ENCODE results near the gene SIL1. TPM values are rescaled to one million over a fixed set of nuclear protein-coding genes. Genes with fewer than 3 reads are reported as not detected.

The SIL1 gene
- total and polyA plus RNA-seq, 2 of the 13 experiments (the other 11 are each of a cell fraction or from before 2014, with no cell fraction given): 26.0 to 30.0 TPM

GRCh38 chr5:139197710-139198669, at the start of gene SIL1 (continued):
- 0 out of 2 replicates have a peak, but pooled peaks have one; percentile 46 for TF ChIP-seq TOPORS (CRISPR knock-in tag; IDR thresholded peaks at IDR 0.05)

- H3K79me2 ChIP-seq (ENCODE audit: insufficient read depth, low read length): no peaks in the 10 kb centered on the region
- no peaks in the 10 kb centered on the region for H3K4me1 ChIP-seq (ENCODE audit: insufficient read depth, low read length)
- no TSS peak for BruUV-seq (replicated peaks)
- no peak for DNase-seq (ENCODE audit: low spot score)
- no peak overlapping the region for H3K9ac ChIP-seq (ENCODE audit: insufficient read depth, low read depth, low read length)
- H3K36me3 ChIP-seq (replicated peaks in 1 of 2; ENCODE audit: control insufficient read depth in 1 of 2, insufficient read depth in 2 of 2, low read length in 2 of 2): no peaks in the 10 kb centered on the region
- no peak overlapping the region; a peak in 1 of 6 replicates for H3K4me3 ChIP-seq (replicated peaks in 1 of 3; ENCODE audit: insufficient read depth in 1 of 3, low read depth in 2 of 3, low read length in 3 of 3)
- H3K27me3 ChIP-seq (ENCODE audit: control insufficient read depth in 1 of 2, insufficient read depth in 2 of 2, low read length in 2 of 2): no peaks in the 10 kb centered on the region
- H3K4me2 ChIP-seq (ENCODE audit: low read depth, low read length): peak overlapping the region; percentile 39
- H2AFZ ChIP-seq (ENCODE audit: low read length): no peak overlapping the region
- no peaks in the 10 kb centered on the region for H3K9me3 ChIP-seq (ENCODE audit: low read length)
- ATAC-seq: peak; percentile 61
- intact Hi-C loops (cut with micrococcal nuclease; ENCODE audit: unreplicated experiment) (no loop called here), in situ Hi-C loops (cut with HindIII; ENCODE audit: extremely low pct_ligation_motif_present, low pct_unique_long_range_greater_than_20kb) (no loop called here)
- TF ChIP-seq CREB3 (CRISPR knock-in tag; IDR thresholded peaks at IDR 0.05) (no peak), KDM5A (IDR thresholded peaks at IDR 0.05; ENCODE audit: borderline replicate concordance, low read length) (no peak), FOSL2 (CRISPR knock-in tag; IDR thresholded peaks at IDR 0.05) (peak; percentile 53), ZSCAN25 (CRISPR knock-in tag; IDR thresholded peaks at IDR 0.05) (no peak), U2AF1 (optimal IDR thresholded peaks at IDR 0.05; ENCODE audit: low read depth, low read length) (no peak), PATZ1 (CRISPR knock-in tag; IDR thresholded peaks at IDR 0.05) (peak; percentile 24; the same call in 1 of the 2 replicates), RNF2 (conservative IDR thresholded peaks at IDR 0.05; ENCODE audit: low read depth) (no peak)
- WGBS (ENCODE audit: low lambda C conversion rate): 2% methylated on average over 3 of the region's 4 CpGs
- no peak overlapping the region for H3K27ac ChIP-seq (ENCODE audit: extremely low read length, insufficient read depth, low read length)
- CTCF ChIA-PET (ENCODE audit: low intra/inter-chr PET ratio, low total read pairs): no interaction called here
- no peaks in the 10 kb centered on the region for H4K20me1 ChIP-seq (ENCODE audit: insufficient read depth, low read length)
- no peak for FAIRE-seq
- POLR2A ChIA-PET: no interaction called here
Observed at GRCh38 chr5:139246394-139246793, 48.2 kb upstream of the SIL1 start.
